ENCODE measurements around the gene SMIM9. TPM values are rescaled to one million over a fixed set of nuclear protein-coding genes. Genes with fewer than 3 reads are reported as not detected.

The SMIM9 gene
- total RNA-seq, 1 donor = not detected

GRCh38 chrX:154775419-154776349, 58.8 kb downstream of the SMIM9 start:
- no peaks in the 10 kb centered on the region for H3K4me1 ChIP-seq (ENCODE audit: insufficient read depth, low read length)
- no peak overlapping the region for H3K4me3 ChIP-seq (ENCODE audit: low read length)
- no peaks in the 10 kb centered on the region for H3K27me3 ChIP-seq (ENCODE audit: insufficient read depth, low read length)
- no peaks in the 10 kb centered on the region for H3K9me3 ChIP-seq (ENCODE audit: low read depth, low read length)

- Histone ChIP-seq H3K9me3 (ENCODE audit: low read depth, low read length) (no peaks in the 10 kb centered on the region), H3K4me3 (ENCODE audit: low read length) (no peak overlapping the region), H3K27me3 (ENCODE audit: insufficient read depth, low read length) (no peaks in the 10 kb centered on the region), H3K4me1 (ENCODE audit: insufficient read depth, low read length) (no peaks in the 10 kb centered on the region)
Measured at GRCh38 chrX:154774622-154775021, 59.8 kb downstream of the SMIM9 start.

Other genes starting within 250 kb of the SMIM9 start
- gene CTAG1A, start 249.5 kb downstream of the SMIM9 start, total RNA-seq = not detected
- not detected for gene CTAG1B, start 215.4 kb downstream of the SMIM9 start, total RNA-seq
- gene CTAG2, start 181.1 kb downstream of the SMIM9 start, total RNA-seq = not detected
- 10.1 TPM for gene GAB3, start 83.6 kb downstream of the SMIM9 start, total RNA-seq
- gene DKC1, start 71.8 kb downstream of the SMIM9 start, total RNA-seq = 39.3 TPM
- 80.9 TPM for gene MPP1, start 29.2 kb downstream of the SMIM9 start, total RNA-seq
- 10.2 TPM for gene F8A1, start 51.7 kb upstream of the SMIM9 start, total RNA-seq
- gene F8, start 188.1 kb upstream of the SMIM9 start, total RNA-seq = 3.6 TPM
- gene FUNDC2, start 192.2 kb upstream of the SMIM9 start, total RNA-seq = 40.2 TPM
- gene CMC4, start 236.5 kb upstream of the SMIM9 start, total RNA-seq = 14.6 TPM
- gene MTCP1, start 236.5 kb upstream of the SMIM9 start, total RNA-seq = 3.9 TPM
- 8.2 TPM for gene BRCC3, start 236.8 kb upstream of the SMIM9 start, total RNA-seq

Measured in mononuclear cell (primary cell).